ENCODE results near the gene SNRPD1. TPM values are rescaled to one million over a fixed set of nuclear protein-coding genes. Genes with fewer than 3 reads are reported as not detected.
"Not testable (repeated sequence)": the region's sequence is repeated elsewhere in the genome, so short reads cannot be mapped to it uniquely, and the experiment has no call there.

The SNRPD1 gene
- 10.1 TPM for total RNA-seq

- peak; percentile 91 for DNase-seq
These were observed at the start of gene SNRPD1 for GRCh38 chr18:21612125-21613039. SNRPD1 (plus strand) TSS chr18:21612314; CDS start chr18:21612430, 116 bp downstream.

DNA sequence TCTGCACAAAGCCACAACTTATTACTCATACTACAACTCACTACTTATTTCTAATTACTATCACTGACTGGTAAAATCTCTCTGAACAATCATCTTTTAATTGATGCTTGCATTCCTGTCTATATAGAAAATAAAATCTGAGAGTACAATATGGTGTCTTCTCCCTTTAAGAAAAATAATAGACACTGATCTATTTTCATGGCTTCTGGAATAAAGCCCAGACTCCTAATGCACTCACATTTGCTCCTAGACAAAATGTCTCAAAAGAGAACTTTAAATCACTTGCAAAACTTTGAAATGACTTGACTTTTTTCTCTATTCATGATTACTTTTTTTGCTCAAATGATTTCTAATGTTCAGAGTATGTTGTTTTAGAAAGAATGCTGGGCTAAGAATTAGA, 40.3 kb upstream of the SNRPD1 start:
- DNase-seq = peak; percentile 2

GRCh38 chr18:21575656-21576055, 36.5 kb upstream of the SNRPD1 start:
- no peak for DNase-seq

GRCh38 chr18:21584391-21584790, 27.7 kb upstream of the SNRPD1 start:
- DNase-seq = no peak

DNA sequence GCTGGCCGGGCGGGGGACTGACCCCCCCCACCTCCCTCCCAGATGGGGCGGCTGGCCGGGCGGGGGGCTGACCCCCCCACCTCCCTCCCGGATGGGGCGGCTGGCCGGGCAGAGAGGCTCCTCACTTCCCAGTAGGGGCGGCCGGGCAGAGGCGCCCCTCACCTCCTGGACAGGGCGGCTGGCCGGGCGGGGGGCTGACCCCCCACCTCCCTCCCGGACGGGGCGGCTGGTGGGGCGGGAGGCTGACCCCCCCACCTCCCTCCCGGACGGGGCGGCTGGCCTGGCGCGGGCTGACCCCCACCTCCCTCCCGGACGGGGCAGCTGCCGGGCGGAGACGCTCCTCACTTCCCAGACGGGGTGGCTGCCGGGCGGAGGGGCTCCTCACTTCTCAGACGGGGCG, 19.8 kb upstream of the SNRPD1 start:
- not testable (repeated sequence) for DNase-seq

- no peak for DNase-seq
These were observed 18.4 kb upstream of the SNRPD1 start for GRCh38 chr18:21593540-21594257.

- DNase-seq = no peak
These were observed 14.5 kb upstream of the SNRPD1 start for GRCh38 chr18:21597620-21598019.

DNA sequence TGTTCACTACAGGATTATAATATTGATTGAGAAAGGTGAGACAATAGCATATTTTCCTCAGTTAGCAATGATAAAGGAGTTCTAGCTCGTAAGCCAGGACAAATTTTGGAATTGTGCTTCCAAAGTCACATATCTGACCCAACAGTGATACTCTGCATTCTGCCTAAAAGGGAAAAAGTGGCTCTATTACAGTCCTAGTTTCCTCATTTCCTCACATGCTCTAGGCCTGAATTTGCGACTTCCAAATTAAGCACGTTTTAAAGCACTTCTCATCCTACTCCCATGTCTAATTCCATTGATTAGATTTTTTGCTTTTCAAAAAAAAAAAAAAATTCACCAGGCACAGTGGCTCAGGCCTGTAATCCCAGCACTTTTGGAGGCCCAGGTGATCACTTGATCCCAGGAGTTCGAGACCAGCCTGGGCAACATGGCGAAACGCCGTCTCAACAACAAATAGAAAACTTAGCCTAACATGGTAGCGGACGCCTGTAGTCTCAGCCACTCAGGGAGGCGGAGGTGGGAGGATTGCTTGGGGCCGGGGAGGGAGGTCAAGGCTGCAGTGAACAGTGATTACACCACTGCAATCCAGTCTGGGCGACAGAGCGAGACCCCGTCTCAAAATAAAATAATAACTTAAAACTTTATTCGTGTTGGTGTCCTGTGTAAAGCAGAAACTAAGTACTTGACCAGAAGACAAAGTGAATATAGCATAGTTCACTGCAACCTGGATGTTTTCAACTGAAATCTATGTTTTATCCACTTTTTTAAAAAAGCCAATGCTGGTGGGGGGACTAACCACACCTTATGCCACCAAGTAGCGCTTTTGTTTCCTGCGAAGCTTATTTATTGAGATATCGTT, 13.2 kb upstream of the SNRPD1 start:
- no peak for DNase-seq

DNA sequence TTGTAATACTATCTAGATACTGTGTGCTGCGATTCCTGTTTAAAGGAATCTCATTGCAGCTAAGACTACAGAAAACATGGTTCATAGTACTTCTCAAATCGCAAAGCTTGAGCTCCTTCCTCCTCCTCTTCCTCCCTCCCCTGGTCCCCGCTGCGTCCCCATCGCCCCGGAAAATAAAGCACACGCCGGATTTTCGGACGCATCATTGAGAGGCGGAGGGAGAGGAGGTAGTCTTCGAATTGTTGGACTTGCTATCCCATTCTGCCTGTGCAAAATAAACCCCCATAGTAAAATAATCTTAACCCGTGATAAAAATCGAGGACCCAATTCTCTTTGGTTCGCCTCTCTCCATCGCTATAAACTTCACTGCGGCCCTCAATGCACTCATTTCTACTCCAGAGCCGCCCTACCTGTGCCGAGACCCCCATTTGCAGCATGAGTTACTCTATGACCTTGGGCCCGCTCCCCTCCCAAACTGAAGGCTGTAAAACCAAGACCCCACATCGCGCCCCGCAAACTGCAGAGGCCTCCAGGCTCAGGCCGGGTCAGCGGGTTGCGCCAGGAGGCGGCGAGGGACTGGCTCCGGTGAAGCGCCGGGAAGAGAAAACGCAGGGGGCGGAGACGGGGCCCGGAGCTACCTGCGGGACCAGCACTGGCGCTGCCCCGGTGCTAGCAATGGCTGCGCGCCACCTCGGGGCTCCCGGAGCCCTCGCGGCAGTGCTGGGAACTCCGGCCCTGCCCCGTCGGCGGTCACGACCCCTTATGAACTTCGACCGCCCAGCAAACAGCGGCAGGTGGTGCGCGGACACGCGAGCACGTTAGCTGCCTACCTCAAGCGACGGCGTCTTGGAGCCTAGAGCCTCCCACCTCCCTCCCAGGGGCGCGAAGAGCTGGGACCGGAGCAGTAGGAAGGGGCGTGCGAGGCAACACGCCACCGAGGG, 12.3 kb upstream of the SNRPD1 start:
- peak; percentile 49 for DNase-seq

DNA sequence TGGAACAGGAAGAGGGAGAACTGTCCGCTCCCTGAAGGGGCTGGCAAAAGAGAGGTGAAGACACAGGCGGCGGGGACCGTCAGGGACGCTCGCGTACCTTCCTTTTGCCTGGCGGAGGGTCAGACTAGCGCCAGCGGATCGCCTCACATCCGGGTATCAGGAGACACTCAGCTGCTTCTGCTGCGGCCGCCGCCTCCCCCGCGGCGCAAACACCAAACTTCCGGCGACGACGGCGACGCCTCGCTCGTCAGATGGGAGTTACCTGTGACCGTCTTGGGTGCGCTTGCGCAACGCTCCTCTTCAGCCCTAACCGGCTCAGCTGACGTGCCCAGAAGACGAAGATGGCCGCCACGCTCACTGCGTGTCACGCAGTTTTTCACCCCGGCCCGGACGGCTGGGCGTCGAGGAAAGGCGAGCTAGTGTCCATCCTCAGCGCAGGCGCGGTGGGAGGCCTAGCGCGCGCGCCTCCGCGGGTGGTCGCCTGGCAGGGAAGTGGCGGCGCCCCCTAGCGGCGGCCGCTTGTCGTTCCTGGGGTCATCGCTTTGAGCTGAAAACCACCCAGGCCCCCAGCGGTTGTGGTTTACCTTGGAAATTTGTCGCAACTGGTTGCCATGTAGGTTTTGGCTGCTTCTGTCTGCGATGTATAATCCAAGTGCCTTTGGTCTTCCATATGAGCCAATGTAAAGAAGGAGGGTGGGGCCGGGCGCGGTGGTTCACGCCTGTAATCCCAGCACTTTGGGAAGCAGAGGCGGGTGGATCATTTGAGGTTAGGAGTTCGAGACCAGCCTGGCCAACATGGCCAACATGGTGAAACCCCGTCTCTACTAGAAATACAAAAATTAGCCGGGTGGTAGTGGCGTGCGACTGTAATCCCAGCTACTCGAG, 11.3 kb upstream of the SNRPD1 start, which contains the start of gene ESCO1:
Gene ESCO1 (minus strand): TSS at position 179 of the 885 bp plus-strand sequence. CDS start 25,861 bp downstream, outside the sequence.
- peak; percentile 93 for DNase-seq

GRCh38 chr18:21602299-21602587, 9.9 kb upstream of the SNRPD1 start:
- no peak for DNase-seq

GRCh38 chr18:21604671-21605070, 7.4 kb upstream of the SNRPD1 start:
- DNase-seq = no peak

DNA sequence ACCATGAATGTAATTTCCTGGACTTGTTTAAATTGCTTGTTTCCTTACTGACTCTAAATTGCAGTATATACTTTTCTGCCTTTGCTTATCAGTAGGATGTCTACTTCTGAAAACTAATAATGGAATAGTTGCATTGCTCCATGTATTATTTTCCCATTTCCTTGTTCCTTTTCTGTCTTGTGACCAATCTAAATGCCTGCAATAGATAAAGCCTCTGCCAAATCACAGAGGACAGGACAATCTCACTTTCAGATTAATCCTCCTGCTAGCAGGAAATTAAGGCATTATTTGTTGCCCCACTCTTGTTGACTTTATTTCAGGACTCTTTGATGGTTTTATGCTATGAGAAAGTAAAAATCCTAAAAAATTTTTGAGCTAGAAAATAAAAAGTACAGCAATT, 6.9 kb upstream of the SNRPD1 start:
- DNase-seq = no peak

GRCh38 chr18:21611401-21612124, 551 bp upstream of the SNRPD1 start:
- not testable (repeated sequence) for DNase-seq

- DNase-seq = not testable (repeated sequence)
These were observed 9.5 kb downstream of the SNRPD1 start for GRCh38 chr18:21621640-21622039.

- DNase-seq = no peak
These were observed 17.1 kb downstream of the SNRPD1 start for GRCh38 chr18:21629089-21629832.

DNA sequence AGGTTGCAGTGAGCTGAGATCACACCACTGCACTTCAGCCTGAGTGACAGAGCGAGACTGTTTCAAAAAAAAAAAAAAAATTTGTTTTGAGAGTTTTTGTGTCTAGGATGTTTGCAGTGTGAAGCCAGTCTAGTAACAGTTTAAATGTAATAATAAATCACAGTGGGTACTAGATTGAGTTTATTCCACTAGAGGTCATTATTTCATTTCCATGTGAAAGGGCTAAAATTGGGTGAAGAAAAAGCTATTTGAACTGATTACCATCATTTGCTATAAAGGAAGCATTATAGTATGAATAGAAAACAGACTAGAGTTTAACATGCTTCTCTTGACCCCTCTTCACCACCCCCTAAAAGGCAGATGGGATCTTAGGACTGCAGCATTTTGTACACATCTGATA, 20.3 kb downstream of the SNRPD1 start:
- no peak for DNase-seq

- DNase-seq = no peak
These were observed 22.6 kb downstream of the SNRPD1 start for GRCh38 chr18:21634588-21635199.
